ENCODE data around the gene GCGR.

The GCGR gene

DNA sequence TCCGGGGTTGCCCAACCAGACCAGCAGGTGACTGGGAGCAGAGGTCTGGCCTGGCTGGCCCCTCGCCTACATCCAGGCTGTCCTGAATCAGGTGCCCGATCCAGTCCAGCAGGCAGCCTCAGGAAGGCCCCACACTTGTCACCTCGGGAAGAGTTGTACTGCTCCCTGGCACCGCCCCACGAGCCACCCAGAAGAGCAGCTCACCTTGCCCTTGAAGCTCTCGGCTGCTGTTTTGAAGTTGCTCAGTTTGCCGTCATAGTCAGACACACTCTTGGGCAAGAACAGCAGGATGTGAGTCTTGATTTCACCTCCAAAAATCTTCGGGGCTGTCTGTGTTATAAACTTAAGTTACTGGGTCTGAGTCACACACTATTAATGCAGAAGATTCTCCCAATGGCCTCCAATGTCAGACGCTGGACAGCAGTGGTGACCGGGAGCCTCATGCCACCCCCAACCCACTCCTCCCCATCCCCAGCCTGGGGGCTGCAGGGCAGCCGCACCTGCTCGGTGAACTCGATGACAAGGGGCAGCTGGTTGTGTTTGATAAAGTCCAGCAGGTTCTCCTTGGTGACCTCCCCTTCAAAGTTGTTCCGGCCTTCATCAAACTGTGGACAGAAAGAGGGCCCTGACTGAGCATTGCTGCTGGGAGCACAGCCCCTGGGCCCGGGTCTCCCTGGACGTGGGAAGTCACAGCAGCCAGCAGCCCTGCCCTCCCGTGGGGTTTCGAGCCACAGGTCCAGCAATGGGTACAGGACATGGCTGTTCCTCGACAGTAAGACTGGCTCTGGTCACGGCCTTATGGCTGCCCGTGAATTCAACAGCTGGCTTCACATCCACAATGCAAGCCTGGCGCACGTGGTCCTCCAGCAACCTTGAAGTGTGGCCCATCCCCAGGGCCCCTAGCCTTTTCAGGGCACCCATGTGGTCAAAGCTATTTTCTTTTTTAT, 43.1 kb downstream of the GCGR start:
- no peak for DNase-seq (ENCODE audit: low read depth, low spot score)

GRCh38 chr17:81849457-81849856, 45.5 kb downstream of the GCGR start:
- DNase-seq (ENCODE audit: low read depth, low spot score), result no peak

DNA sequence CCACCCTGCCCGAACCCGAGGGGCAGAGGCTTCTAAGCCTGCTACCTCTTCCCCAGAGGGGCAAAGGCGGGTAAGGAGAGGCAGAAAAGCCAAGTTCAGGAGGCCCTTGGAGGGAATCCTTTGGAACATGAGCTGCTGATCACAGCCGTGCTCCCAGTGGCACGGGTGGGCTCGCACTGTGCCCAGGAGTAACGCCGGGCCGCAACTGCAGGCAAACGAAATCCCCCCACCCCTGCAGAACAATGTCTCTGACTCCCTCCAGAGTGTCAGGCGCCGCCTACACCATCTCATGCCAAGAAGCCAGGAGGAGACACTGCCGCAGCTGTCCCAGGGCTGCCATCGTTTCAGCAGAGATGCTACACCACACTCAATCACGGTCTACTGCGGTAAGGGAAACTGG, 47.5 kb downstream of the GCGR start:
- DNase-seq (ENCODE audit: low read depth, low spot score), result no peak

- no peak for DNase-seq (ENCODE audit: low read depth, low spot score)
Measured at GRCh38 chr17:81852237-81852636, 48.3 kb downstream of the GCGR start.

DNA sequence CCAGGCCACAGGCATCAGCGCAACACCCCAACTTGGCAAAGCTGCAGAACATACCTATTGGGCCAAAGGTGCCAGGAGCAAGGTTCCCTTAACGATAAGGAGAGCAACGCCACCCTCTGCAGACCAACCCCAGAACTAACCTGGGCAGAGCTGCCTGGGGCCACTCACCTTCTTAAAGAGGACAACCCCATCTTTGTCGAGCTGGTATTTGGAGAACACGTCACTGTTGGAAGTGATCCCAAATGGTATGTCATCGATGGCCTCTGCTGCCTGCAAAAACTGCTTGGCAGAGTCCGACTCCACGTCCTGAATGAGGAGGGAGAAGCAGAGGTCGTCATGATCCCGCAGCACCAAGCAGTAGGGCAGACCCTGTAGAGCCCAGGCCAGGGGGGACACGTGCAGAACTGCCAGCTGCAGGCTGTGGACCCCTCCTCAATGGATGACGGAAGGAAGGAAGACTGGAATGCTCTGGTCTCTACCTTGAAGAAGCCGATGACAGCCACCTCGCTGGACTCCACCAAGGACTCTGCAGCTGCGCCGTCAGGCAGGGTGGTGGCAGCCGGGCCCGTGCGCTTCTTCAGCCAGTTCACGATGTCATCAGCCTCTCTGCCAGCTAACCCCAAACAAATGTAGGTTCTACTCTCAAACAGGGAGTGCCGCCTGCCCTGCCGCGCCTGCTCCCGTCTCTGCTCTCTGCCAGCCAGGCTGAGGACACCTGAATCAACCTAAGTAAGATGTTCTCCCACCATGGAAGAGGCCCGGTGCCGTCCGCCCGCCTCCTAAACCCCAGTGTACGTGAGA, 51.2 kb downstream of the GCGR start:
- DNase-seq (ENCODE audit: low read depth, low spot score), result no peak

GRCh38 chr17:81858170-81858966, 54.4 kb downstream of the GCGR start:
- no peak for DNase-seq (ENCODE audit: low read depth, low spot score)

DNA sequence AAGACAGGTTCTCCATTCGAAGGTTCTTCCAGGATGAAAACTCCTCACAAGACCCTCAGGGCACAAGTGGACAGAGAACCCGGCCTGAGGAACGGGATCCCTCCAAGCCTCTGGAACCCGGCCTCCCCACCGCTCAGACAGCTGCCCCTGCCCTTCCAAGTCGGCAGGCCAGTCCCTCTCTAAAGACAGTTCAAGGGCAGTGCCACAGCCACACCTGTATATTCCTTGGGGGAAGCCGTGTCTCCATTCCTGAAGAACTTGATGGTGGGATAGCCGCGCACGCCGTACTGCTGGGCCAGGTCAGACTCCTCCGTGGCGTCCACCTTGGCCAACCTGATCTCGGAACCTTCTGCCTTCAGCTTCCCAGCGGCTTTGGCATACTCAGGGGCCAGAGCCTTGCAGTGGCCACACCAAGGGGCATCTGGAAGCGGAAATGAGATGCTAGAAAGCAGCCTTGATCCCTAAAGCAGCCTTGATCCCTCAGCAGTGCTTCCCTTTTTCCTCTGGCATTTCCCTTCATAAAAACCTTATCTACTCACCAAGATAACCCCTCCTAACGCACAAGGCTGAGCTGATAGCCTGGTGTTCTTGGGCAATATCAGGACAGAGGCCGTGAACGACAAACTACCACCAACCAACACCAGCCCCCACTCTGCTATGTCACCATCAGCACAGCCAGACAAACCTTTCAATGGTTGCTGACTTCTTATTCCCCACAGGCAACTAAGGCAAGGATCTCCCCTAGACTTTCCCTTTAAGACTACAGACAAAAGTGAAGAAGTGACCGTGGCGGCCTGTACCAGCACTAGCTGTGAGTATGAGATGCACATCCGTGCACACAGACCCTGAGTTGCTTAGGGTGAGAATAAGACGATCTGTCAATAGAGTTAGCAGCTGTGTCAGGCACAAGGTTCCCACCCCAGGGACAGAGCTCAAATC, 55.3 kb downstream of the GCGR start:
- no peak for DNase-seq (ENCODE audit: low read depth, low spot score)

DNA sequence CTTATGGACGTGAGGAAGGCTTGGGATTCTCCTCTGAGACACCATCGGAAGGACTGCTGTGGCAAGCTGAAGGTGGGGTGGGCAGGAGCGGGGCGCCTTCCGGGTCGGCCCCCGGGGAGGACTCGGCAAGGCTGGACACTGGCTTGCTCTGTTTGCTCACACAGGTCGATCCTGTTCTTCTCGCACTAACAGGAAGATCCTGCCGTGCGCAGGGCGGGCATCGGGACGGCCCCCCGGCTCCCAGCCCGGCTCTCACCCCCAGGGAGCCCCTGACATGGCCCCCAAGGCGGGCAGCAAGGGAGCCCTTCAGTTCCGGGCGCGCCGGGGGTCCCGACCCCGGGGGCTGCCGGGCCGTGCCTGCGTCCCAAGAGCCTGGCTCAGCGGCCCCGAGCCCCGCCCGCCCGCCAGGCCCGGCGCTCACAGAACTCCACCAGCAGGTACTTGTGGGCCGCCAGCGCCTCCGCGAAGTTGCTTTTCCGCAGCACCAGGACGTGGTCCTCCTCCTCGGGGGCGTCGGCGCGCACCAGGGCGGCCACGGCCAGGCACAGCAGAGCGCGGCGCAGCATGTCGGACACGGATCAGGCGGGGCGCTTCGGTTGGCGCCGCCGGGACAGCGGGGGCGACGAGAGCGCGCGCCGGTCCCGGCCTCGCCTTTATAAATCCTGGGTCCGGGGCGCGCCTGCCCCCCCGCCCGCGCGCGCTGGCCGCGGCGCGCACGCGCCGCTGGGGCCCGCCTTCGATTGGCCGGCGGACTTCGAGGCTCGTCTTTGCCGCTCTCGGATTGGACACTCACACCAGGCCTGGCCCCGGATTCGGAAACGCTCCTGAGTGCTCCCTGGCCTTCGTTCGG, 56.2 kb downstream of the GCGR start, which contains the start of gene P4HB:
Gene P4HB (minus strand): TSS at position 630 of the 850 bp plus-strand sequence. CDS start 64 bp downstream, at position 566.
- DNase-seq (ENCODE audit: low read depth, low spot score), result no peak

DNA sequence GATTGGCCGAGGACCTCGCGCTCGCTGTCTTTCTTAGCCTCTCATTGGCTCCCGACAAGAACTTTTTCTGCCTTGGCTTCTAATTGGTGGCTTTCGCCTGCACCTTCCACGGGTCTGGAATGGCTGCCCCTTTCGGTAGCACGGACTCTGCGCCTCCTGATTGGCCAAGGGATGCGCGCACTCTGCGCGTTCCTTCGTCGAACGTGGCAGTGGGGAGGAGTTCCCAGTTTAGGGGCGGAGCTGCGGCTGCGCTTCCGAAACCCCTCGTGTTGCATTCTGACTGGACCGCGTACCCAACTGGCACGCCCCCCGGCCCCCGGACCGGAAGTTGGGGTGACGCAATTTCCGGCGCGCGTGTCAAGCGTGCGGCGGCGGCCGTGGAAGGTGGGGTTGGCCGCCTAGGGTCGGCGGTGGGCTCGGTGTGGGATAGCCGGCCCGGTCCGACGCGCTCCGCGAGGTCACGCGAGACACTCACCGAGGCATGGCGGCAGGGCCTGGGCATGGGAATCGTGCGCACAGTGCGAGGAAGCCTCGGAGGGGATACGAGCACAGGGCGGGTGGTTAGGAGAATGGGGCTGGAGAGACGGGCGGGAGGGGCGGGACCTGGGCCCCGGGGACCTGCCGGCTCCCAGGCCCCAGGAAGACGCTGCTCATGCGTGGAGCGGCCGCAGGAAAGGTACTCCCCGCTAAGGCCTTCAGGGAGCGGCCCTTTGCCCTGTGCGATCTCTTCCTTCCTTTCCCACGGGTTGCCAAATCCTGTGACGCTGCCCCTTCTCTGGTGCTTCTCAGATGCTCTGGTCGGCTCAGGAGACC, 57.0 kb downstream of the GCGR start:
- peak; percentile 97 for DNase-seq (ENCODE audit: low read depth, low spot score)

DNA sequence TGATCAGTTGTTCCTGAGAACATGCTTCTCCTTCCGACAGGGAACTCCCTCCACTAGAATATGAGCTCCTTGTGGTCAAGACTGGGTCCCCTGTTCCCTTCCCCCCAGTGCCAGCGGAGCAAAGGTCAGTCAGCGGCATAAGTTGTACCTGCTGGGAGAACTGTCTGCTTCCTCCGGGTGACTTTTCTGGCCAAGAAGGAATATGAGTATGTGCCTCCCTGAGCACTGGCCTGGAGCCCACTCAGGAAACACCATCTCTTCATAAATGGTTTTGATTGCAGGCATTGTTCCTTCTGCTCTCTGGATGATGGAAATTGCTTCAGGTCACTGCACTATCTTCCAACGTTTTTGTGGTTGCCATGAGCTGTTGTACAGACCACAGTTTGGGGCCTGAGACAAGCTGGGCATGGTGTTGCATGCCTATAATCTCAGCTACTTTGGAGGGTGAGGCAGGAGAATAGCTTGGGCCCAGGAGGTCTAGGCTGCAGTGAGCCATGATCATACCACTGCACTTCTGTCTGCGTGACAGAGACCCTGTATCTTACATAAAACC, 59.2 kb downstream of the GCGR start:
- DNase-seq (ENCODE audit: low read depth, low spot score), result no peak
